ENCODE results near the gene BEAN1.

BEAN1 gene

GRCh38 chr16:66386629-66387622, 40.2 kb upstream of the BEAN1 start:
- TF ChIP-seq ZNF8 (CRISPR knock-in tag; IDR thresholded peaks at IDR 0.05), result no peak
- TF ChIP-seq POU6F1 (CRISPR knock-in tag; IDR thresholded peaks at IDR 0.05; ENCODE audit: borderline replicate concordance, low read depth), result no peak
- TF ChIP-seq PPARA (CRISPR knock-in tag; IDR thresholded peaks at IDR 0.05; ENCODE audit: borderline replicate concordance), result no peak
- TF ChIP-seq RARB (CRISPR knock-in tag; IDR thresholded peaks at IDR 0.05), result no peak
- TF ChIP-seq OSR1 (CRISPR knock-in tag; IDR thresholded peaks at IDR 0.05), result no peak
- no peak for TF ChIP-seq ZC3H10 (CRISPR knock-in tag; IDR thresholded peaks at IDR 0.05)
- TF ChIP-seq TOX (CRISPR knock-in tag; IDR thresholded peaks at IDR 0.05; ENCODE audit: borderline replicate concordance), result no peak
- no peak for ATAC-seq

- TF ChIP-seq ZFP3 (CRISPR knock-in tag; IDR thresholded peaks at IDR 0.05) (no peak), SNAI2 (CRISPR knock-in tag; IDR thresholded peaks at IDR 0.05) (no peak), CREB5 (CRISPR knock-in tag; IDR thresholded peaks at IDR 0.05; ENCODE audit: low read depth) (no peak), TOX (CRISPR knock-in tag; IDR thresholded peaks at IDR 0.05; ENCODE audit: borderline replicate concordance) (no peak), ZNF565 (CRISPR knock-in tag; conservative IDR thresholded peaks at IDR 0.05; ENCODE audit: low read depth) (no peak), ISL1 (CRISPR knock-in tag; IDR thresholded peaks at IDR 0.05) (no peak)
- ATAC-seq, result no peak
These were observed 39.2 kb upstream of the BEAN1 start for GRCh38 chr16:66387817-66388332.

- TF ChIP-seq ARNTL (CRISPR knock-in tag; IDR thresholded peaks at IDR 0.05; ENCODE audit: borderline replicate concordance, low read depth) (no peak), OSR1 (CRISPR knock-in tag; IDR thresholded peaks at IDR 0.05) (no peak), ZC3H10 (CRISPR knock-in tag; IDR thresholded peaks at IDR 0.05) (no peak)
- ATAC-seq, result no peak
These were observed 38.5 kb upstream of the BEAN1 start for GRCh38 chr16:66388350-66389139.

GRCh38 chr16:66389256-66390176, 37.6 kb upstream of the BEAN1 start:
- TF ChIP-seq SNAI2 (CRISPR knock-in tag; IDR thresholded peaks at IDR 0.05) (no peak), CSRNP3 (CRISPR knock-in tag; IDR thresholded peaks at IDR 0.05) (no peak), ZNF70 (CRISPR knock-in tag; IDR thresholded peaks at IDR 0.05) (no peak), ZFP30 (CRISPR knock-in tag; IDR thresholded peaks at IDR 0.05) (no peak), TOX (CRISPR knock-in tag; IDR thresholded peaks at IDR 0.05; ENCODE audit: borderline replicate concordance) (no peak), ZNF8 (CRISPR knock-in tag; IDR thresholded peaks at IDR 0.05) (no peak), BACH2 (CRISPR knock-in tag; IDR thresholded peaks at IDR 0.05; ENCODE audit: borderline replicate concordance) (no peak), PPARA (CRISPR knock-in tag; IDR thresholded peaks at IDR 0.05; ENCODE audit: borderline replicate concordance) (no peak), OSR1 (CRISPR knock-in tag; IDR thresholded peaks at IDR 0.05) (no peak), ZFP3 (CRISPR knock-in tag; IDR thresholded peaks at IDR 0.05) (no peak)
- no peak for ATAC-seq

Data from SK-N-SH treated with all-trans-retinoic acid at 6 μM for 48 hours (cell line).